AG09309 (cell line): ENCODE measurements around the gene FUOM.
"Not testable (repeated sequence)": the region's sequence is repeated elsewhere in the genome, so short reads cannot be mapped to it uniquely, and the experiment has no call there.

Source experiments
- DNase-seq: peaks from one replicate; pipeline ENCODE4 v3.0.0-alpha.2; 2010; ENCODE audit warnings: low read depth
- H3K4me3 ChIP-seq: 2 replicates; pipeline ENCODE4 v1.5.1; 2011; ENCODE audit warnings: mild to moderate bottlenecking, low read depth, low read length, moderate library complexity; ENCODE audit not compliant: control insufficient read depth
- CTCF ChIP-seq: IDR thresholded peaks from 2 replicates; pipeline ENCODE4 v1.5.1; 2011; ENCODE audit warnings: mild to moderate bottlenecking, low read depth, low read length, inconsistent platforms; ENCODE audit not compliant: insufficient read depth, control insufficient read depth; ENCODE audit errors: missing control alignments

Gene FUOM

DNA sequence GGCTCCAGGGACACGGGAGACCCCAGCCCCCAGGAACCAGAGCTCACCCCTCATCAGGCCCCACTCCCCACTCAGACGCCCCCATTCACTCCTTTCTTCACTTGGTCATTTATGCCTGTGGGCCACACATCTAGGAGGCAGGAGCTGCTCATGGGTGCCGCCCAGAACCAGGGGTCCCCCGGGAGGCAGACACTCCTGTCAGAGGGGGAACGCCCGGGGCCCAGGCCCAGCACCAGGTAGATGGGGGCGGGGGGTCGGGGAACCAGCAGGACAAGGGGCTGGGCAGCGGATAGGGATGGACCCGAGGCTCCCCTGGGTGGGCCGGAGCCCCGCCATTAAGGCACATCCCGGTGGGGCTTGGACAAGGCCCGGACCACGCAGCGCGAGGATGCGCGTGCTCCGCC lies 33.0 kb downstream of the FUOM start:
- TF ChIP-seq CTCF = no peak
- peak overlapping the region; percentile 38 for H3K4me3 ChIP-seq
- DNase-seq = no peak

- TF ChIP-seq CTCF = no peak
- no peak overlapping the region for H3K4me3 ChIP-seq
- DNase-seq = no peak
Measured at GRCh38 chr10:133324198-133324792, 33.5 kb downstream of the FUOM start.

GRCh38 chr10:133322064-133322709 lies 35.6 kb downstream of the FUOM start:
- DNase-seq, H3K4me3 ChIP-seq: not testable (repeated sequence)

DNA sequence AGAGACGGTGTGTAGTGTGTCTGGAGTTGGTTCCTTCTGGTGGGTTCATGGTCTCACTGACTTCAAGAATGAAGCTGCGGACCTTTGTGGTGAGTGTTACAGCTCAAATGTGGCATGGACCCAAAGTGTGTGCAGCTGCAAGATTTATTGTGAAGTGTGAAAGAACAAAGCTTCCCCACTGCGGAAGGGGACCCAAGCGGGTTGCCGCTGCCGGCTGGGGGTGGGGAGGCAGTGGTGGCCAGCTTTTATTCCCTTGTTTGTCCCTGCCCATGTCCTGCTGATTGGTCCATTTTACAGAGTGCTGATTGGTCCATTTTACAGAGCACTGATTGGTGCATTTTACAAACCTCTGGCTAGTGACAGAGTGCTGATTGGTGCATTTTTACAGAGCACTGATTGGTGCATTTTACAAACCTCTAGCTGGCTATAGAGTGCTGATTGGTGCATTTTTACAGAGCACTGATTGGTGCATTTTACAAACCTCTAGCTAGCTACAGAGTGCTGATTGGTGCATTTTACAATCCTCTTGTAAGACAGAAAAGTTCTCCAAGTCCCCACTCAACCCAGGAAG lies 36.9 kb downstream of the FUOM start:
- DNase-seq, H3K4me3 ChIP-seq: not testable (repeated sequence)

- H3K4me3 ChIP-seq = peak overlapping the region; percentile 50
- no peak for DNase-seq
- peak; percentile 87 for TF ChIP-seq CTCF
Measured at GRCh38 chr10:133318494-133319127, 39.2 kb downstream of the FUOM start.

- TF ChIP-seq CTCF = no peak
- H3K4me3 ChIP-seq = no peak overlapping the region
- no peak for DNase-seq
Measured at GRCh38 chr10:133316732-133317131, 41.1 kb downstream of the FUOM start.

DNA sequence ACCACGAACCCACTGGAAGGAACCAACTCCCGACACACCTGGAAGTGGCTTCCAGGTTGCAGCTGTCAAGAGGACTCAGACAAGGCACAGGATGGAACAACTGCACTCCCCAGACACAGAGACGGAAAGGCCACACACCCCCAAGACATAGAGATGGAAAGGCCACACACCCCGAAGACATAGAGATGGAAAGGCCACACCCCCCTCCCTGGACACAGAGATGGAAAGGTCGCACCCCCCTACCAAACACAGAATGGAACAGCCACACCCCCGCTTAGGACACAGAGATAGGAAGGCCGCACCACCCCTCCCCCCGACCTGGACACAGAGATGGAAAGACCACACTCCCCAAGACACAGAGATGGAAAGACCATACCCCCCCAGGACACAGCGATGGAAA lies 41.6 kb downstream of the FUOM start:
- no peak for DNase-seq
- no peak for TF ChIP-seq CTCF
- H3K4me3 ChIP-seq = no peak overlapping the region

- no peak for DNase-seq
- no peak for TF ChIP-seq CTCF
- no peak overlapping the region for H3K4me3 ChIP-seq
Measured at GRCh38 chr10:133315847-133316246, 42.0 kb downstream of the FUOM start.
